Prostate gland (tissue), 2 donors: ENCODE measurements around the gene CEACAM21. TPM values are rescaled to one million over a fixed set of nuclear protein-coding genes. Genes with fewer than 3 reads are reported as not detected.

Source experiments
- DNase-seq: peaks from one replicate; pipeline ENCODE4 v3.0.0-alpha.2; 2019; ENCODE audit warnings: low spot score
- H3K27ac ChIP-seq, 2 donors: fragments of 200-600 bp; sonication (generic); 2 replicates each; pipeline ENCODE4 v1.5.1; 2017 to 2019
- H3K27me3 ChIP-seq: fragments of 200-600 bp; sonication (generic); replicated peaks from 2 replicates; pipeline ENCODE4 v1.5.1; 2019; ENCODE audit not compliant: insufficient read depth
- H3K36me3 ChIP-seq, 2 donors: fragments of 200-600 bp; sonication (generic); 1 replicate in 1 of 2; 2 replicates in 1 of 2; pipeline versions ENCODE4 v1.5.1 to v1.8.1; 2017 to 2019
- H3K4me1 ChIP-seq: fragments of 200-600 bp; sonication (generic); replicated peaks from 2 replicates; pipeline ENCODE4 v1.5.1; 2019
- H3K4me3 ChIP-seq, 2 donors: fragments of 200-600 bp; sonication (generic); 2 replicates each; pipeline ENCODE4 v1.5.1; 2017 to 2019
- H3K9me3 ChIP-seq: fragments of 200-600 bp; sonication (generic); 2 replicates; pipeline ENCODE4 v1.5.1; 2017
- POLR2A ChIP-seq: fragments of 450-650 bp; IDR thresholded peaks from one replicate; pipeline ENCODE4 v1.6.1; 2016; ENCODE audit warnings: antibody characterized with exemption, mild to moderate bottlenecking
- POLR2AphosphoS5 ChIP-seq: sonication (generic); formaldehyde crosslinking; IDR thresholded peaks from one replicate; pipeline ENCODE4 v1.6.1; 2017; ENCODE audit warnings: antibody characterized with exemption
- WGBS: methylation state at CpG from one replicate; pipeline ENCODE4 v1.1.5; 2018; 5-methylcytosine and 5-hydroxymethylcytosine counted together
- intact Hi-C: fragments of 100-400 bp; cut with DNase I; formaldehyde crosslinking; loops from one replicate; pipeline ENCODE4 v1.14.2; 2022
- total RNA-seq, 2 donors: library from RNA; depleted of rRNA; stranded (reverse); fragments of >200 nt; gene quantifications; one replicate each; pipeline ENCODE4 v1.1.0, GENCODE V29; 2016
- TF ChIP-seq, protein P1 (sequence below), 4 experiments: fragments of 200-600 bp in 2 of 4; fragments of 450-650 bp in 2 of 4; sonication (generic) in 2 of 4; IDR thresholded peaks; 1 replicate in 3 of 4; 2 replicates in 1 of 4; pipeline ENCODE4 v1.5.1; 2016 to 2019; ENCODE audit warnings: antibody characterized with exemption in 4 of 4, mild to moderate bottlenecking in 2 of 4, moderate library complexity in 2 of 4

The CEACAM21 gene
- total RNA-seq, 2 donors from 2014 or later = 1.5 TPM; not detected in 1

DNA sequence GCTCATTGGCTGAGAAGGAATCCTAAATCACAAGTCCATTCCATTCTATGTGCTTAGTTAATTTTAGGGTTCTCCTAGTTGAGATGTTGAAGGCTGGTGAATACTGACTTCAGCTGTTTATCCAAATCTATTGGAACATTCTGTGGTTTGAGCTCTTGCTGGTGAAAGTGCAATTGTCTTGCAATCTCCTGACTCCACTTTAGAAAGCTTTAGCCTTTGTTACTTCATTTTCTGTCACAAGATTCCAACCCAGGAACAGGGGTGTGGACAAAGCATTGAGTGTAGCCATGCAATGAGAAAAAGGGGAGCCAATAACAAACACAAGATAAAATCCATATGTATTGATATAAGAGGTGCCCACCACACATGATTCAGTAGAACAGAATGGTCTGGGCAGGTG is 15.0 kb downstream of the CEACAM21 start:
- DNase-seq = no peak
- Histone ChIP-seq H3K36me3 (no peaks in the 10 kb centered on the region), H3K4me1 (no peaks in the 10 kb centered on the region), H3K4me3 (no peak overlapping the region), H3K27me3 (no peaks in the 10 kb centered on the region), H3K27ac (no peak overlapping the region), H3K9me3 (no peaks in the 10 kb centered on the region)
- intact Hi-C loops = loop anchor here (10.0 kb wide), 1 partner anchor 136 kb away; no protein-coding TSS in a partner anchor
- TF ChIP-seq POLR2A = no peak
- TF ChIP-seq, protein P1, sequence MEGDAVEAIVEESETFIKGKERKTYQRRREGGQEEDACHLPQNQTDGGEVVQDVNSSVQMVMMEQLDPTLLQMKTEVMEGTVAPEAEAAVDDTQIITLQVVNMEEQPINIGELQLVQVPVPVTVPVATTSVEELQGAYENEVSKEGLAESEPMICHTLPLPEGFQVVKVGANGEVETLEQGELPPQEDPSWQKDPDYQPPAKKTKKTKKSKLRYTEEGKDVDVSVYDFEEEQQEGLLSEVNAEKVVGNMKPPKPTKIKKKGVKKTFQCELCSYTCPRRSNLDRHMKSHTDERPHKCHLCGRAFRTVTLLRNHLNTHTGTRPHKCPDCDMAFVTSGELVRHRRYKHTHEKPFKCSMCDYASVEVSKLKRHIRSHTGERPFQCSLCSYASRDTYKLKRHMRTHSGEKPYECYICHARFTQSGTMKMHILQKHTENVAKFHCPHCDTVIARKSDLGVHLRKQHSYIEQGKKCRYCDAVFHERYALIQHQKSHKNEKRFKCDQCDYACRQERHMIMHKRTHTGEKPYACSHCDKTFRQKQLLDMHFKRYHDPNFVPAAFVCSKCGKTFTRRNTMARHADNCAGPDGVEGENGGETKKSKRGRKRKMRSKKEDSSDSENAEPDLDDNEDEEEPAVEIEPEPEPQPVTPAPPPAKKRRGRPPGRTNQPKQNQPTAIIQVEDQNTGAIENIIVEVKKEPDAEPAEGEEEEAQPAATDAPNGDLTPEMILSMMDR (IDR thresholded peaks at IDR 0.05) = no peak
- TF ChIP-seq POLR2AphosphoS5 = no peak

DNA sequence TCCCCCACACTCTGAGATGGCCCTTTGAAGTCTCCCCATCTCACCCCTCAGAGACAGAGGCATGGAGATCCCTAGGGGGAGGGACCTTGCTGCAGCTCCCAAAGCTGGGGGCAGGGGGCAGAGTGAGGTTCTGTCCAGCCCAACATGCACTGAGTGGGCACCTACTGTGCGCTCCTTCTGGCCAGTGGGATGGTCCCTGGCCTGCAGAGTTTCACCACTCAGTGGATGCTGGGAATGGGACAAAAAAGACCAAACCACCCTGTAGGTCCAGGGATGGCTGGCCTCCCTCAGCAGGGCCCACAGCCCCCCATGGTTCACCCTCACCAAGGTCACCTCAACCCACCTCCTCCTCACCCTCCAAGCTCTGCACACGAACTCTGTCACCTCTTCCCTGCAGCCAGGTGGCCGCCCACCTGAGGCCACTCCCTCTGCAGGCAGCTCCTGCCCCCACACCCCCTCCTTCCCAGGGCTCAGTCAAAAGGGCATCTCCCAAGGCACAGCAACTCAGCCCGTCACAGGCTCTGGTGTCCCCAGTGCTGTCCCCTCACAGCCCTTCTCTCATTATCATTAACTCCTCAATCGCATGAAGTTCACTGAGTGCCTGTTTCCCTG is 16.1 kb downstream of the CEACAM21 start:
- intact Hi-C loops = loop anchor here (10.0 kb wide), 1 partner anchor 137 kb away; no protein-coding TSS in a partner anchor
- no peak overlapping the region for H3K4me3 ChIP-seq
- 48% methylated on average over 5 of the region's 5 CpGs for WGBS
- no peaks in the 10 kb centered on the region for H3K27me3 ChIP-seq
- TF ChIP-seq POLR2A (no peak), POLR2AphosphoS5 (no peak)
- TF ChIP-seq, protein P1 (IDR thresholded peaks at IDR 0.05) = no peak
- H3K4me1 ChIP-seq = no peaks in the 10 kb centered on the region
- DNase-seq = no peak
- no peaks in the 10 kb centered on the region for H3K36me3 ChIP-seq
- H3K9me3 ChIP-seq = no peaks in the 10 kb centered on the region
- H3K27ac ChIP-seq = no peak overlapping the region

DNA sequence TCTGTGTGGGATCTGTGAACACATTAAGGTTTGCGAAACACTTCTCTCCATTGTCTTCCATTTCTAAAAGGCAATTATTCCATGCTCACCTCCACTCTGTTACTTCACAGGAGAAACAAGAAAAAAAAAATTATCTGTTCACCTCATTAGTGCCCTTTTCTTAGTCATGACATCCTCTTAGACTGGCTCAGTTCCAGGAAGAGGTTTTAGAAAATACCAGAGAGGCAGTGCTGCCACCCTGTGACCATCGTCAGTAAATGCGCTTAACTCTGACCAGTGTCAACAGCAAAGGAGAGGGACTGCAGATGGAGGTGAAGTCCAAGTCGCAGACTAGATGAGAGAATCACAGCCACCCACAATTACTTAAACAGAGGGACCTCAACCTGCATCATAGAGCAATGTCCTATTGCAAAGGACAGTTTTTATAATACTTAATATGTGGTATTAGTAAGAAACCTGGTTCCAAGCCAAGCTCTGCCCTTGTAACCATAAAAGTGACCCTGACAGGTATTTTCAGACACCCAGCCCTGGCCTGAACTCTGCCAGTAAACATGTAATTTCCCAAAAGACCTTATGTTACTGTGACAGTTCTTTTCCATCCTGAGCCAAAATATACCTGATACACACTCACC is 19.4 kb downstream of the CEACAM21 start:
- Histone ChIP-seq H3K4me1 (no peaks in the 10 kb centered on the region), H3K9me3 (no peaks in the 10 kb centered on the region), H3K4me3 (no peak overlapping the region), H3K36me3 (no peaks in the 10 kb centered on the region), H3K27ac (no peak overlapping the region), H3K27me3 (no peaks in the 10 kb centered on the region)
- intact Hi-C loops = loop anchor here (10.0 kb wide), 1 partner anchor 141 kb away; no protein-coding TSS in a partner anchor
- 32% methylated on average over 4 of the region's 4 CpGs for WGBS
- DNase-seq = peak; percentile 34
- TF ChIP-seq, protein P1 (IDR thresholded peaks at IDR 0.05) = peak in 2 of 4 experiments; percentile 45 to 62
- TF ChIP-seq POLR2AphosphoS5 (peak; percentile 43), POLR2A (no peak)

DNA sequence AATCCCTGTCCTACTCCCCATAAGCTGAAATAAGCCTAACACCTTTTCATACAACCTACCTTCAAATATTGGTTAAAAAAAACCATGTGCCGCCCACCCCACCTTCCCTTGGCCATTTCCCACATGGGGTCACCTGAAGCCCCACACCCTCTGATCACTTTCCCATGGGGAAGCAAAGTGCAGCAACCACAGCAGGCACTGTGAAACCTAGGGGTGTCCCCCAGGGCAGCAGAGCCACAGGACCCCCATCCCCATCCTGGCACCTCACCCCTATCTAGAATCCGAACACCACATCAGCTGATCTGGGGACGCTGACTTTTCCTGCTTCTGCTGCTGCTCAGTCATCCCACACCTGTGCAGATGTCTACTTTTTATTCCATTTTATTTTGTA is 19.9 kb downstream of the CEACAM21 start:
- no peak overlapping the region for H3K4me3 ChIP-seq
- WGBS = 57% methylated on average over 3 of the region's 3 CpGs
- intact Hi-C loops = loop anchor here (10.0 kb wide), 1 partner anchor 141 kb away; no protein-coding TSS in a partner anchor
- no peaks in the 10 kb centered on the region for H3K9me3 ChIP-seq
- no peaks in the 10 kb centered on the region for H3K4me1 ChIP-seq
- H3K27ac ChIP-seq = no peak overlapping the region
- DNase-seq = no peak
- no peaks in the 10 kb centered on the region for H3K27me3 ChIP-seq
- TF ChIP-seq POLR2A (no peak), POLR2AphosphoS5 (no peak)
- TF ChIP-seq, protein P1 (IDR thresholded peaks at IDR 0.05) = no peak
- no peaks in the 10 kb centered on the region for H3K36me3 ChIP-seq
